Measurements from ENCODE around the gene NKX2-4.
"Not testable (repeated sequence)": the region's sequence is repeated elsewhere in the genome, so short reads cannot be mapped to it uniquely, and the experiment has no call there.

The NKX2-4 gene

GRCh38 chr20:21397341-21398108 lies at the start of gene NKX2-4:
Gene NKX2-4 (minus strand): TSS chr20:21397526. CDS start chr20:21397399, 127 bp downstream.
- no peak for DNase-seq (ENCODE audit: low read depth in 2 of 2)

- no peak for DNase-seq (ENCODE audit: low read depth in 2 of 2)
These were observed 40.5 kb upstream of the NKX2-4 start for GRCh38 chr20:21437816-21438215.

GRCh38 chr20:21437248-21437647 lies 39.9 kb upstream of the NKX2-4 start:
- no peak for DNase-seq (ENCODE audit: low read depth in 2 of 2)

- DNase-seq (ENCODE audit: low read depth in 2 of 2) = no peak
These were observed 38.9 kb upstream of the NKX2-4 start for GRCh38 chr20:21436205-21436604.

- DNase-seq (ENCODE audit: low read depth in 2 of 2) = no peak
These were observed 38.2 kb upstream of the NKX2-4 start for GRCh38 chr20:21435576-21435975.

GRCh38 chr20:21433329-21433890 lies 36.1 kb upstream of the NKX2-4 start:
- DNase-seq (ENCODE audit: low read depth in 2 of 2) = no peak

- DNase-seq (ENCODE audit: low read depth in 2 of 2) = no peak
These were observed 35.6 kb upstream of the NKX2-4 start for GRCh38 chr20:21432911-21433310.

- DNase-seq (ENCODE audit: low read depth in 2 of 2) = no peak
These were observed 32.7 kb upstream of the NKX2-4 start for GRCh38 chr20:21430020-21430419.

GRCh38 chr20:21424846-21425245 lies 27.5 kb upstream of the NKX2-4 start:
- DNase-seq (ENCODE audit: low read depth in 2 of 2) = no peak

- not testable (repeated sequence) for DNase-seq (ENCODE audit: low read depth in 2 of 2)
These were observed 26.4 kb upstream of the NKX2-4 start for GRCh38 chr20:21423712-21424111.

- DNase-seq (ENCODE audit: low read depth in 2 of 2) = no peak
These were observed 24.4 kb upstream of the NKX2-4 start for GRCh38 chr20:21421601-21422236.

GRCh38 chr20:21419147-21419546 lies 21.8 kb upstream of the NKX2-4 start:
- DNase-seq (ENCODE audit: low read depth in 2 of 2) = not testable (repeated sequence)

GRCh38 chr20:21413996-21414395 lies 16.7 kb upstream of the NKX2-4 start:
- not testable (repeated sequence) for DNase-seq (ENCODE audit: low read depth in 2 of 2)

GRCh38 chr20:21411725-21412124 lies 14.4 kb upstream of the NKX2-4 start:
- no peak for DNase-seq (ENCODE audit: low read depth in 2 of 2)

- DNase-seq (ENCODE audit: low read depth in 2 of 2) = no peak
These were observed 1.7 kb upstream of the NKX2-4 start for GRCh38 chr20:21399005-21399475.

GRCh38 chr20:21398109-21399004 lies 1.0 kb upstream of the NKX2-4 start:
- no peak for DNase-seq (ENCODE audit: low read depth in 2 of 2)

GRCh38 chr20:21396599-21397340 lies 556 bp downstream of the NKX2-4 start:
- DNase-seq (ENCODE audit: low read depth in 2 of 2) = no peak

- DNase-seq (ENCODE audit: low read depth in 2 of 2) = no peak
These were observed 1.4 kb downstream of the NKX2-4 start for GRCh38 chr20:21395666-21396598.

- DNase-seq (ENCODE audit: low read depth in 2 of 2) = no peak
These were observed 2.2 kb downstream of the NKX2-4 start for GRCh38 chr20:21395051-21395665.

GRCh38 chr20:21394551-21394950 lies 2.8 kb downstream of the NKX2-4 start:
- DNase-seq (ENCODE audit: low read depth in 2 of 2) = no peak
